RCC 7860 (cell line): Measurements from ENCODE around the gene CCNC.
A peak's percentile ranks its signal among the peaks of the same experiment; 100 is the strongest.

Experiments
- DNase-seq: peaks from one replicate; pipeline ENCODE4 v3.0.0-alpha.2; 2015; ENCODE audit warnings: low spot score
- FAIRE-seq: peaks from 2 replicates; lab custom pipeline; 2012; peaks lifted over from hg19 to GRCh38; lab: Jason Lieb, UNC

Gene CCNC

DNA sequence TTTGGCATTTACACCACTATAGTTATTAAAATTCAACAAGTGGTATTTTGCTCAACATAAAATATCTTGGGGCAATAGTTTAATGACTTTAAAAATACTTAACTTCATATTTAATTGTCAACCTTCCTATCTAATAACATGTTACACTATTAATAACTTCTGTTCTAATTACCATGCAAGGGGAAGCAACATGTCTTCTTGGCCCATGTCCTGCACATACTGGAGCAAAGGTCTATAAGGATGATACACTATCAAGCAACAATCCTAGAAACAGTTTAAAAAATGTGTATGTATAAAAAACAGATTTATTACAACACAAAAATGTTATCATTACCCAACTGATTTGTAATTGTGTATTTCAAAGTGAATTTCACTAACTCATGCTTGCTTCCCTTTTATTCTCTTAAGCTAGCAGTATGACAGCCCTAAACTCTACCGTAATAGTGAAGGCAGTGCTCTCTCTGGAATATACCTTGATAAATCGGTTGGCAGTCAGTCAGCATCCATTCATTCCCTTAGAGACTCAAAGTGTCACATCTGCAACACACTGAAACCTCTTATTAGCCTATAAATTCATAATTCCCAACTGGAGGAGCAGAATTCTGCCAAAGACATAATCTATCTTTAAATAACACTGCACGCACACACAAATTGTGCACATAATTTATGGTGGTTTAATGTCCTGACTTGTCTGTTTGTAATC lies 18.3 kb downstream of the CCNC start:
- no peak for DNase-seq
- no peak for FAIRE-seq

DNA sequence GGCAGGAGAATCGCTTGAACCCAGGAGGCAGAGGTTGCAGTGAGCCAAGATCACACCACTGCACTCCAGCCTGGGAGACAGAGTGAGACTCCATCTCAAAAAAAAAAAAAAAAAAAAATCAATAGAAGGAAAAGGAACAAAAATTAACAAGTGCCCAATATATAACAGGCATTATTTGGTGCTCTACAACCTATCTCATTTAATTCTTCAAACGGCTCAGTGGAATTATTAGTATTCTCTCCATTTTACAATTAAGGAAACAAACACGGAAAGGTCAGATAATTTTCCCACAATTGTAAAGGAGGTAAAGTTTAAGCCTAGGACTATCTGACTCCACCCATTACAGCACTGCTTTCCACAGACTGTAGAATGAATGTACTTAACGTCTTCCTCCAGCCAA lies 19.8 kb downstream of the CCNC start:
- no peak for DNase-seq
- no peak for FAIRE-seq

DNA sequence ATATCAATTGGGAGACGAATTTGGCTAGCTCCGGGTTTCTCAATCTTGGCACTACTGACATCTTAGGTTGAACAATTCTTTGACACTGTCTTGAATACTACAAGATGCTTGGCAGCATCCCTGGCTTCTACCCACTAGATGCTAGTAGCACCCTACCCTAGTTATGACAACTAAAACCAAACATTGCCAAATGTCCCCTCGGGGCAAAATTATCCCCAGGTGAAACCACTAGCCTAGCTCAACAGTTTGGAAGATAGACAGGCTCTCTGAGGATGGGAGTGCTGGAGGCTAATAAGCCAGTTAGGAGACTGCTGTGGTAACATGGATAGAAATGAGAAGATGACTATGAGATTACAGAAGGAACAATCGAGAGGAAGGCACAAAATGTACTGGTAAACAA lies 20.9 kb downstream of the CCNC start:
- FAIRE-seq (no peak), DNase-seq (no peak)

DNA sequence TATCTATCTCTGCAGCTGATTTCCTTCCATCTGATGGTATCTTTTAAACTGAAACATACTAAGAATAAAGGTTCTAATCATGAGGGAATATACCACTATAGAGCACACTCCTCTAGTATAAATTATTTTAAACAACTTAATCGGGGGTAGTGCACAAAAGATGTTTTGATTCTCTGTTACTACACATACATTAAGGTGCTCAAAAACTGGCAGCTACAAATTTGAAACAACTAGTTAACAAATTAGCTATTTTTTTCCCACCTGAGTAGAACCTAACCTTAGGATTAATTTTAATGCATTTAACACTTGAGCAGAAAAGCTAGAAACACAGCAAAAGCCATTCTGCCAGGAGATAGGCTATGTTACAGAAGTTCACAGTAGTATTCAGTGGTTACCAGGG lies 23.0 kb downstream of the CCNC start:
- DNase-seq: no peak
- FAIRE-seq: no peak

DNA sequence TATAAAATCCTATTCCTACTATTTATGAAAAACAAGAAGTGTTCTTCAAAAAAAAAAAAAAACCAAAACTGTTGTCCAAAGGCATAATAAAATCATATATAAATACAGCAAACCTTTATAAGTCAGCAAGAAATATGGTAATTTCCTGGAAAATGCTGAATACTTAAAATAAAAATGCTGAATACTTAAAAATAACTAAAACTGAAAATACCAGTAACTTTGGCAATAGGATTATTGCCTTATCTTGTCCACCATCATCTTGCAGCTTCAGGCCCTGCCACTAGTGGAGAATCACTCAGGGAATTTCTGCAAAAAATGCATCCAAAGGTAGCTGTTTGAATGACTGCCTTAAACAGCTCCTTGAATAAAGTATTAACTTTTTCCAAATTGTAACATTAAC lies 24.5 kb downstream of the CCNC start:
- FAIRE-seq: no peak
- DNase-seq: no peak

DNA sequence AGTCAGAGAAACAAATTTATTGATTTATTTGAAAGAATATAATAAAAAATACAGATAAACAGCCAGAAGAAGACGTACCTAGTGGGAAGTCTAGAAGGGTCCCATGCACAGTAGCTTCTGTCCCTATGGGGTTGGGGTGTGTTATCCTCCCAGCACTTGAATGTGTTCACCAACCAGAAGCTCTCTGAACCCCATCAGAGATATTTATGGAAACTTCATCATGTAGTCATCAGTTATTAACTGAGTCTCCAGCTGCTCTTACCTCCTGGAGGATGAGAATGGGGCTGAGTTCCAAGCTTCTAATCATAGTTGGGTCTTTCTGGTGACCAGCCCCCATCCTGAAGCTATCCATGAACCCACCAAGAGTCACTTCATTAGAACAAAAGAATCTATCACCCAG lies 37.8 kb downstream of the CCNC start:
- FAIRE-seq (no peak), DNase-seq (no peak)

DNA sequence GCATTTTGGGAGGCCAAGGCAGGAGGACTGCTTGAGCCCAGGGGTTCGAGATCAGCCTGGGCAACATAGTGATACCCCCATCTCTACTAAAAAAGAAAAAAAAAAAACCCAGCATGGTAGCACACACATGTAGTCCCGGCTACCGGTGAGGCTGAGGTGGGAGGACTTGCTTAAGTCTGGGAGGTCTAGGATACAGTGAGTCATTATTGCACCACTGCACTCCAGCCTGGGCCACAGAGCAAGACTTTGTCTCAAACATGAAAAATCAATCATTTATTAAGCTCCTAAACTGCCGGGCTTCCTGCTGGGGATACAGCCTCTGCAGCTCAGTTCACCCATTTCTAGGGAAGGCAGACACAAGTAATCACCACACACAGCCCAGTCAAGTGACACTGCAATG lies 45.9 kb downstream of the CCNC start:
- FAIRE-seq: peak; percentile 92
- DNase-seq: peak; percentile 85

DNA sequence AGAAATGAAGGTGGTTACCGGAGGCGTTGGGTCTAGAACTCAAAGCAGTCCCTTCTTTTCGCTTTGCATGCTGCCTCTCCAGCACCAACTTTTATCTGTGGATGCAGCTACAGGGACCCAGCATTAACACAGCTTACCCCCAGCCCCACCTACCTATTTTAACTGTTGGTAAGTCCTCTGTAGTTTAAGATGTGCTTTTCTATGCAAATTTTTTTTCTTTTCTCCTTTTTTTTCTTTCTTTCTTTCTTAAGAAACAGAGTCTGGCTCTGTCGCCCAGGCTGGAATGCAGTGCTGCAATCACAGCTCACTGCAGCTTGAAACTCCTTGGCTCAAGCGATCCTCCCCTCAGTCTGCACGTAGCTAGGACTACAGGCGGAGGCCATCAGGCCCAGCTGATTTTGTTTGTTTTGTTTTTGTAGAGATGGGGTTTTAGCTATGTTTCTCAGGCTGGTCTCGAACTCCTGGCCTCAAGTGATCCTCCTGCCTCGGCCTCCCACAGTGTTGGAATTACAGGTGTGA lies 46.8 kb downstream of the CCNC start:
- FAIRE-seq (no peak), DNase-seq (peak; percentile 19)

DNA sequence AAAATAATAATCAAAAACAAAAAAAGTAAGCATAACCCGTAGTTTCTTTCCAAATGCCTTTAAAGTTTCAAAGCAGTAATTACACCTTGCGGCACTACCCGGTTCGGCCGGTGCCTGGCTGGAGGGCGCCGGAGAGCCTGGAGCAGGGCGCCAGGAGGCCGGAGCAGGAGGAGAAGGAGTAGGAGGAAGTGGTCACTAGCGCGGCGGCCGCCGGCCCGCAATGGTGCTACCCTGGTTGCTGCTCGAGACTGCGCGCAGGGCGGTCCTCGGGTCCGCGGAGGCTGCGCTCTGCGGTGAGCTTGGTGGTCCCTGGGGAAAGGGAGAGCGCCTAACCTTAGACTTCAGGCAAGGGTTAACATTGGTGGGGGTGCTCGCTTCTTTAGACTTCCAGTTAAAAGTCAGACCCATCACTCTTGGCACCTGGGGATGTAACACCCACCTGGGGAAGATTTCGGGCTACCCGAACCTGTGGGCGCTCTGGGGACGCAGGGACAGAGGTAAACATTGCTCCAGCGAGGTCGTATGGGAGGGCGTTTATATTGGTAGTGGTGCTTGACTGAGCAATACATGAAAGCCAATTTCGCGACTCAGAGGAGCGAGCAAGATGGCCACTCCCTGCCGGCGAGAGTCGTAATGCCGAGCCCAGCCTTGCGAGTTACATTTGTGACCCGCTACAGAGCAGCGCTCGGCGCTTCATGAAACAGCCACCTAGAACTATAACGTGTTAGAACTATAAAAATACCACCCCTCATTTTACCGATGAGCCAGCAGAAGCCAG lies 47.4 kb downstream of the CCNC start:
- peak; percentile 58 for FAIRE-seq

DNA sequence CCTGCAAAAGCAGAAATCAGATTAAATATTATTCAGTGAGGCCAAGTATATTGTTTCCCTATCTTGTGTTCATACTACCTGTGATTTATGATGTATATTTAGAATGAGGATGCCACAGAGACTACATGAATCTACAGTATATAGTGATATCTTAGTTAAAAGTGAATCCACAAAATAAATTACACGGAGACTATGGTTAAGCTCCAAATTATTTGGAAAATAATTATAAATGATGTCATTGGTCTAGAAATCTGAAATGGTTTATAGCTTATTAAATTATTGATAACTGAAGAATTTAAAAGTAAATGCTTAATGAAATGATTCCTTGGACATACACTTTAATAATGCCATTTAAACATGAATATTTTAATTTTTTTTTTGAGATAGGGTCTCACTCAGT lies 49.0 kb downstream of the CCNC start:
- DNase-seq: no peak
- FAIRE-seq: no peak

More for the DNA sequence above, 47.4 kb downstream of the CCNC start:
- DNase-seq: peak; percentile 73

DNA sequence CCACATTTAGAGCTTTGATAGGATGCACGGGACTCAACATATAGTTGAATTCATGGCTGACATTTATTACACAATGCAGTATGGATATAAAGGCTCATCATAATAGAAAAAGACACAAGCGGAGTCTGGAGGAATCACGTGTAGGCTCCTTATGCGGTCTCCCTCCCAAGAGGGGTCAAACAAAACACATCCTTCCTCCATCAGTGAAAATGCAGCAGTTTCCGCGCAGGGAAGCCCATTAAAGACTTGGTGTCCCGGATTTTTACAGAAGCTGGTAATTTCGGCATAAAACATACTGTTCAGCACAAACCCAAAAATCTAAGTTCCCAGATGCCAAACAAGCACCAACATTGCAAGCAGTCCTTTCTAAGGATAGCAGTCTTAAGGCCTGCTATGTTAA lies 54.4 kb downstream of the CCNC start:
- DNase-seq (no peak), FAIRE-seq (no peak)

DNA sequence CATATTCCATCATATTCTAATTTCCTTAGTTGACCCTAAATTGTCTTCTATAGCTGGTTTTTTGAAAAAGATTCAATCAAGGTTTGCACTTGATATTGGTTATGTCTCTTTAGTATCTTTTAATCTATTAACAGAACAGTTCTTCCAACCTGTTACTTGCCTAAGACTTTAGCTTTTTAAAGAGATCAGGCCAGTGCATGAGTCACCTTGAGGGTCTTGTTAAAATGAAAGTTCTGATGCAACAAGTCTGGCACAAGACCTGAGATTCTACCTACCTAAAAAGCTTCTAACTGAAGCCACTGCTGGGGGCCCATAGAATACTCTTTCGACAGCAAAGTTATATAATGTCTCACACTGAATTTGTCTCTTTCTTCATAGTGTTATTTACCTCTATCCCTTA lies 56.4 kb downstream of the CCNC start:
- DNase-seq: no peak
- no peak for FAIRE-seq

DNA sequence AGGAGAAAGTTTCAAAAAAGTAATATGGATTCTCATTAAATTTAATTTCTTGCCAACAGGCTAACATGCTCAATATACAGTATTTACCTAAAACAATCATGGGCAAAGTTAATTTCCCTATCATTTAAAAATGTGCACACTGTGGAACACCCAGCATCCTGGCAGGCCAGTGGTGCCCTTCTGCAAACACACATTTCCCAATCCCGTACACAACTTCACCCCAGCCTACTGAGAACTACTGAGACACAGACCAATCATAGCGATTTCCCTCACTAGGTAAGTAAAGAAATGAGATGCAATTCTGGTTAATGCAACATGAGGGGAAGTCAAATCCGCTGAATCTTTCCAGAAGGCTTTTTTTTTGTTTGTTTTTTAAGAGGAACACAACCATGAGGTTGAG lies 60.8 kb downstream of the CCNC start:
- no peak for DNase-seq
- no peak for FAIRE-seq

DNA sequence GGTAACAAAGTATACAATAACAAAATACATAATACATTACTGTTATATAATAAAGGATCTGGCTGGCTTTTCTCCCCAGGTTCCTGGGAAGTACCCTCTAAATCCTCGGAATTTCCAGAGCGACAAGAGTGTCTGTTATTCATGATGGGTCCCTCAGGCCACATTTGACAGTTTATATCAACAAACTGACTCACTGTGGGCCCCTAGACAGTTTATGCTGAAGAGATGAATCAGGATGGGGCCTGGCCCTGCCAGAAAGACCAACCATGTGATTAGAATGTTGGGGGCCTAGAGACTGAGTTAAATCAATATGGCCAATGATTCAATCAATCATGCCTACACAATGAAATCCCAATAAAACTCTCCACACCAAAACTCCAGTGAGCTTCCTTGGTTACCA lies 66.7 kb downstream of the CCNC start:
- FAIRE-seq: no peak
- no peak for DNase-seq

DNA sequence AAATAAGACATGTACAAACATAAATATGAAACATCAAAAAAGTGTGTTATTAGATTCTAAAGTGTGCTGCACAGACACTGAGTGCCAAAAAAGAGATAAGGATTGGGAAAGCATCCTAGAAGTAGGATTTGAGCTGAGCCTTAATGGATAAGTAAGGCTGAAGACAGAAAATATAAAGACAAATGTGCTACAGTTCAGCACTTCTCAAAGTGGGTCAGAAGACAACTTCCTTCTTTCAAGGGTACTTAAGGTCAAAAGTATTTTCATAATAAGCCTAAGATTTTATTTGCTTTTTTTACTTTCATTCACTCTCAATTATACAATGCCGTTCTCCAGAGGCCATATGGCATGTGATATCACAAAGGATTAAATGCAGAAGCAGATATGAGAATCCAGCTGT lies 70.0 kb downstream of the CCNC start:
- FAIRE-seq: no peak

DNA sequence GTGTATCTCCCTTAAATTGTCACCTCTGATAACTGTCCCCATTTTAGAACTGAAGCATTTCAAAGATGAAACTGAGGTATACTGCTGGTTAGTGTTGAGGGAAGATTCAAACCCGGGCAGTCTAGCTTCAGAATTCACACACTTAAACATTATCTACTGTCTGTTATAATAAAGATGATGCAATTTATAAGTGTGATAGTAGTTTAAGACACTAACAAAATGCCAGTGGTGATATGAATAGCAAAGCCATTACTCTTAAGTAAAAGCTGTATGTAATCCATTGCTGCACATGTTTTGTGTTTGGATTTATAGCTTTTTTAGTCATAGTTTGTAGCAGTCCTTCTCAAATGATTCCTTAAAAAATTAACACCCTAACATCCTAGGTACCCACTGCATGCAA lies 73.0 kb downstream of the CCNC start:
- FAIRE-seq (no peak), DNase-seq (no peak)

More for the DNA sequence above, 70.0 kb downstream of the CCNC start:
- DNase-seq: no peak
